ENCODE results near the gene IGSF6.

DNA sequence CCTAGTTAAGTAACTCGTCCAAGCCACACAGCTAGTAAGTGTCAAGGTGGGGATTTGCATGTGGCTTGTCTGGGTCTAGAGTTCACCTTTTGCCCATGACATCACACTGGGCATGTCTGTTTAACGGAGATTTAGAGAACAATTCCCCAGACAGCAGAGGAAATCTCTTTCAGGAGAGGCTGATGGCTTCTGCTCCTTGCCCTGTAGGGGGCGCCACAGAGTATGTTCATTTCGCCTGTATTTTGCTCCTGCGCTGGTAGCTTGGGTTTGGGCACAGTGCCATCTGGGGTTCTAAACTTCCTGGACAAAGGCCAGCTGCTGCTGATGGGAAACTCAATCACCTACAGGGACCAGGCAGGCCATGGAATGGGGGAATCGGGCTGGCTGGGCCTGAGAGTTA, 31.8 kb upstream of the IGSF6 start:
- no peak for TF ChIP-seq POLR2AphosphoS5 (IDR thresholded peaks at IDR 0.05; ENCODE audit: low read depth, low read length)
- TF ChIP-seq POLR2A (IDR thresholded peaks at IDR 0.05; ENCODE audit: low read depth, low read length) = no peak
- TF ChIP-seq TAF1 (IDR thresholded peaks at IDR 0.05; ENCODE audit: borderline replicate concordance, low read depth, low read length) = no peak
